ENCODE results near the gene KCNQ5. TPM values are rescaled to one million over a fixed set of nuclear protein-coding genes. Genes with fewer than 3 reads are reported as not detected.

Gene KCNQ5
- total and polyA plus RNA-seq, 2 donors = 1.8 to 3.0 TPM

- Histone ChIP-seq H3K27ac (ENCODE audit: low read depth) (no peak overlapping the region), H3K4me3 (ENCODE audit: low read depth, low read length) (no peak overlapping the region), H3K36me3 (ENCODE audit: insufficient read depth) (no peaks in the 10 kb centered on the region), H3K4me1 (ENCODE audit: insufficient read depth) (no peaks in the 10 kb centered on the region)
- DNase-seq (ENCODE audit: extremely low spot score) = no peak
Observed at GRCh38 chr6:72849346-72849745, 227.5 kb downstream of the KCNQ5 start.

DNA sequence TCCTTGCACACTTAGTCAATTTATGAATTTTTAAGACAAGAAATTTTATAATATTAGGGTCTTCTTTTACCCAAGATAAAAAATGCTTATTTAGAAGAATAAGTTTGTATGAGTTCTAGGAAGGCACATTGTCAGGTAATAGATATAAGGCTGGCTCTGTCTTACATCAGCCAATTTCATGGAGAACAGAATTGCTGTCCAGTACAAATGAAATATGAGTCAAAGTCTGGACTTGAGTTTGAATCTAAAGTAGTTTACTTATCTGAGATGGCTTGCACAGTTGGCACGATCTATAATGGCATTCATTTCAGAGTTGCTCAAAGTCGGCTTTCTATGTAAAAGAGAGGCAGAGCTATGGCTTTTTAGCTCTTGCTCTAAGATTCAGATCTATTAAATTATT, 228.2 kb downstream of the KCNQ5 start:
- H3K4me3 ChIP-seq (ENCODE audit: low read depth, low read length) = no peak overlapping the region
- no peak overlapping the region for H3K27ac ChIP-seq (ENCODE audit: low read depth)
- no peak for DNase-seq (ENCODE audit: extremely low spot score)
- no peaks in the 10 kb centered on the region for H3K4me1 ChIP-seq (ENCODE audit: insufficient read depth)
- WGBS = 85% methylated on average over 2 of the region's 2 CpGs
- no peaks in the 10 kb centered on the region for H3K36me3 ChIP-seq (ENCODE audit: insufficient read depth)

GRCh38 chr6:72850469-72850868, 228.6 kb downstream of the KCNQ5 start:
- H3K4me1 ChIP-seq (ENCODE audit: insufficient read depth) = no peaks in the 10 kb centered on the region
- no peak overlapping the region for H3K27ac ChIP-seq (ENCODE audit: low read depth)
- 70% methylated on average over 1 of the region's 1 CpG for WGBS
- H3K4me3 ChIP-seq (ENCODE audit: low read depth, low read length) = no peak overlapping the region
- no peak for DNase-seq (ENCODE audit: extremely low spot score)
- no peaks in the 10 kb centered on the region for H3K36me3 ChIP-seq (ENCODE audit: insufficient read depth)

DNA sequence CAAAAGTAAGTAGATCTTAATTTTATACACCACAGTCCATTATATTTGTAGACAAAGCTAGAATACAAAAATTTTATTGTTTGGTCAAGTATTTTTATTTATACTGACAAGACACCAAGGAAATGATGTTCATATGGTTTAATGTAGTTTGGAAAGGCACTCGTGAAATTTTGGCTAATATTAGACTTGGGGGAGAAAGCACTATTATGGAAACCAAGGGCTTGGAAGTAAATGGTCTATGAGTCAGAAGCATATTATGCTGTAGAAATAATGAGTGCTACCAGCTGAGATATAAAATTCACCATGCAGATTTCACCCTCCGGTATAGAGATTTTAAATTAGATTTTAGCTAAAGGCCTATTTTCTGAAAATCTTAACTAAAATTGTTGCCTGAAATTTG, 233.6 kb downstream of the KCNQ5 start:
- 76% methylated on average over 2 of the region's 2 CpGs for WGBS
- no peak for DNase-seq (ENCODE audit: extremely low spot score)
- Histone ChIP-seq H3K4me1 (ENCODE audit: insufficient read depth) (no peaks in the 10 kb centered on the region), H3K4me3 (ENCODE audit: low read depth, low read length) (no peak overlapping the region), H3K36me3 (ENCODE audit: insufficient read depth) (no peaks in the 10 kb centered on the region), H3K27ac (ENCODE audit: low read depth) (no peak overlapping the region)

GRCh38 chr6:72856801-72857200, 234.9 kb downstream of the KCNQ5 start:
- Histone ChIP-seq H3K4me1 (ENCODE audit: insufficient read depth) (no peaks in the 10 kb centered on the region), H3K36me3 (ENCODE audit: insufficient read depth) (no peaks in the 10 kb centered on the region), H3K27ac (ENCODE audit: low read depth) (no peak overlapping the region), H3K4me3 (ENCODE audit: low read depth, low read length) (no peak overlapping the region)
- 94% methylated on average over 3 of the region's 3 CpGs for WGBS
- no peak for DNase-seq (ENCODE audit: extremely low spot score)

- no peaks in the 10 kb centered on the region for H3K36me3 ChIP-seq (ENCODE audit: insufficient read depth)
- no peaks in the 10 kb centered on the region for H3K4me1 ChIP-seq (ENCODE audit: insufficient read depth)
- H3K4me3 ChIP-seq (ENCODE audit: low read depth, low read length) = no peak overlapping the region
- no peak for DNase-seq (ENCODE audit: extremely low spot score)
- 83% methylated on average over 4 of the region's 4 CpGs for WGBS
- H3K27ac ChIP-seq (ENCODE audit: low read depth) = no peak overlapping the region
Observed at GRCh38 chr6:72857791-72858585, 236.1 kb downstream of the KCNQ5 start.

DNA sequence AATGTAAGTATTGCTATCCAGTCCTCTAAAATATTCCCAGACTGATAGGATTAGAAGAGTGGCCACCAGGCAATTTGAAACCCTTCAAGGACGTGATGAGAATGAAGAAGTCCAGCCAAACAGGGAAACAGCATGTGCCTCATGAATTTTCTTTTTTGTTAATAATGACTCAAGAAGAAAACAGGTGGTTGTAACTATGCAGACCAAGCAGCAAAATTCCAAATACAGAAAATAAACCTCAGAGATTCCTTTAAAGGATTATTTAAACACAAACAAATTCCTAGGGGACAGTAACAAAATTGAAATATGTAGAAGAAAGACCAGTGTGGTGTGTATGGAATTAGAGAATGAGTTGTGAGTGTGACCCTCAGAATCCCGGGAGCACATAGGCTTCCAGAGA, 239.2 kb downstream of the KCNQ5 start:
- no peak for DNase-seq (ENCODE audit: extremely low spot score)
- Histone ChIP-seq H3K36me3 (ENCODE audit: insufficient read depth) (no peaks in the 10 kb centered on the region), H3K4me3 (ENCODE audit: low read depth, low read length) (no peak overlapping the region), H3K4me1 (ENCODE audit: insufficient read depth) (no peaks in the 10 kb centered on the region), H3K27ac (ENCODE audit: low read depth) (no peak overlapping the region)
- 48% methylated on average over 2 of the region's 2 CpGs for WGBS

- no peaks in the 10 kb centered on the region for H3K4me1 ChIP-seq (ENCODE audit: insufficient read depth)
- no peak for DNase-seq (ENCODE audit: extremely low spot score)
- 30% methylated on average over 2 of the region's 2 CpGs for WGBS
- no peak overlapping the region for H3K4me3 ChIP-seq (ENCODE audit: low read depth, low read length)
- no peaks in the 10 kb centered on the region for H3K36me3 ChIP-seq (ENCODE audit: insufficient read depth)
- H3K27ac ChIP-seq (ENCODE audit: low read depth) = no peak overlapping the region
Observed at GRCh38 chr6:72861935-72862432, 240.1 kb downstream of the KCNQ5 start.

DNA sequence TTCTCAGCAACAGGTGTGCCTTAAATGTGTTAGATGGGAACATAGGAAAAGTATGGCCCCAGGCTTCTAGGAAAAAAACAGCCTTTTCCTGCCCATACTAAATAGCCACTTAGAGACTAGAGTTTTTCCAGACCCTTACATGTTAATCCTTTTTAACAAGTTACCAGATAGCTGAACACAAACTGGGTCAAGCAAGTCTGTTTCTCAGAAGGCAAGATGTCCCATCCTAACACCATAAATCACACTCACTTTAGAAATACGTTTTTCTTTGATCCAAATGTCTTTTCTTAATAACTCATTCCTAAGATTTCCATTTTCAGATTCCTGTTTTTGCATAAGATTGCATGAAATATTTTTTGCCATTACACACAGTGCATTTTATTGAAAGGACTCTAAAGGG, 241.3 kb downstream of the KCNQ5 start:
- no peaks in the 10 kb centered on the region for H3K36me3 ChIP-seq (ENCODE audit: insufficient read depth)
- DNase-seq (ENCODE audit: extremely low spot score) = no peak
- H3K4me1 ChIP-seq (ENCODE audit: insufficient read depth) = no peaks in the 10 kb centered on the region
- H3K27ac ChIP-seq (ENCODE audit: low read depth) = no peak overlapping the region
- no peak overlapping the region for H3K4me3 ChIP-seq (ENCODE audit: low read depth, low read length)
- 23% methylated on average over 1 of the region's 1 CpG for WGBS

DNA sequence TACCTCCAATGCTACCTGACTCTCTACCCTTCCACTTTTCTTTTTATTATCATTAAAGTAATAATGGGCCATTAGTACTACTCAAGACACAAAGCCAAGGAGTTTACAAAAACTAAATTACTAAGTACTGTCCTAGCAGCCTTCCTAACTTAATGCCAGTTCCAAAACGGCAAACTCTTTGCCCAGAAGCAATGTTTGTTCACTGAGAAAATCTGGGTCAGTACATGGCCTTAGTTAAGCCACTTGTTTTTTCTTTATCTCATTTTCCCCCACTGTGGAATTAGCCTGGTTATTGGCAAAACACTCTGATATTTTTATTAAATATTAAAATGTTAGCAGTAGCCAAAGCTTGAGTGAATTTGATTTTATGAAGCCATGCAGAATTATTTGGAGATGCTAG, 242.4 kb downstream of the KCNQ5 start:
- Histone ChIP-seq H3K4me1 (ENCODE audit: insufficient read depth) (no peaks in the 10 kb centered on the region), H3K27ac (ENCODE audit: low read depth) (no peak overlapping the region), H3K4me3 (ENCODE audit: low read depth, low read length) (no peak overlapping the region), H3K36me3 (ENCODE audit: insufficient read depth) (no peaks in the 10 kb centered on the region)
- DNase-seq (ENCODE audit: extremely low spot score) = no peak
- WGBS = 26% methylated on average over 1 of the region's 1 CpG

DNA sequence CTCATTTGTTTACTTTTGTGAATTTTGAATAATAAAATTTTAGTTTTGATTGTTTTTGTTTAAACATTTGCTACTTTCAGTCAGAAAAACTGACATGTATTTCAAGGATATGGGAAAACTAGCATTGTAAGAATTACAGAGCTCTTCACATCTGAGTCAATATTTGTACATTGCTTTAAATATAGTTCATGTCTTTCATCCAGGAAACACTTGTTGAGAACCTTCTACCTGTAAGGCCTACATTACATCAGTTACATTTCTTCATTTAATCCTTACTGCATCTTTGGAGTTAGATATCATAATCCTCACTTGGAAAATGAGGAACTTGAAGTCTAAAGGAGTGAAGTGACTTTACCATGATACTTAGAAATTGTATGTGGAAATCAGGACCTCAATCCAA, 242.9 kb downstream of the KCNQ5 start:
- Histone ChIP-seq H3K4me1 (ENCODE audit: insufficient read depth) (no peaks in the 10 kb centered on the region), H3K4me3 (ENCODE audit: low read depth, low read length) (no peak overlapping the region), H3K36me3 (ENCODE audit: insufficient read depth) (no peaks in the 10 kb centered on the region), H3K27ac (ENCODE audit: low read depth) (no peak overlapping the region)
- no peak for DNase-seq (ENCODE audit: extremely low spot score)

DNA sequence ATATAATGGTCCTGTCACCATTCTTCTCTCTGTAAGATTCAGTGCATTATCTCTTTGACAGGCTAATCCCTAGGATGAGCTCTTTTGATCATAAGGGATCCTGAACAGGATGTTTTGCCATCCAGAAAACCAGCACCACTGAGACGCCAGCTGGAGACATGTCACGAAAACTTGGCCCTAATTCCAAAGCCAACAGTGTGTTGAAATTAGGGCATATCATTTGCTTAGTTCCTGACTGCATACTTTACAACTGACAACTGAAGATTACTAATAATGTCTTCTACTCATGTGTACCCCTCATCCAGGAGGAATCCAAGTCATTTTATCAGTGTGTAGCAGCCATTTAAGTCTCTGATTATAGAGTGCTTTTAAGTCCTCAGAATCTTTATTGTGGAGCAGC, 243.6 kb downstream of the KCNQ5 start:
- Histone ChIP-seq H3K36me3 (ENCODE audit: insufficient read depth) (no peaks in the 10 kb centered on the region), H3K4me1 (ENCODE audit: insufficient read depth) (no peaks in the 10 kb centered on the region), H3K27ac (ENCODE audit: low read depth) (no peak overlapping the region), H3K4me3 (ENCODE audit: low read depth, low read length) (no peak overlapping the region)
- 72% methylated on average over 2 of the region's 2 CpGs for WGBS
- DNase-seq (ENCODE audit: extremely low spot score) = no peak

DNA sequence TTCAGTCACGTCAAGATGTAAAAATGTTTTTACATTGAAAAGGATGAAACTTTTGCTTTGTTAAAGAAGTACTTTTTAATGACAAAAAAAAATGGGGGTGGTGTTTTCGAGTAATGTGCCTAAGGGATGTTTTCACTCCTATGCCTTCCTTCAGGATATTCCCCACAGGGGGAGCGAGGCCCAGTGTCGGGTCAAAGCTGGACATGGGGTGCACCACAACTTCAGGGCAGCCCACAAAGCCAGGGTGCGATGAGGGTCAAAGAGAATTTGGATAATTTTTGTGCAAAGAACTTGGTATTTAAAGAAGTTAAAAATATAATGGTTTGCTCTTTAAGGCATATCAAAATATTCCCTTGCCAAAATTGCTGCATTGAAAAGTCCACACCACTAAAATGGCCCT, 247.8 kb downstream of the KCNQ5 start:
- no peak for DNase-seq (ENCODE audit: extremely low spot score)

GRCh38 chr6:72873433-72873832, 251.6 kb downstream of the KCNQ5 start:
- H3K27ac ChIP-seq (ENCODE audit: low read depth) = no peak overlapping the region
- no peak for DNase-seq (ENCODE audit: extremely low spot score)
- 56% methylated on average over 1 of the region's 1 CpG for WGBS
- H3K4me3 ChIP-seq (ENCODE audit: low read depth, low read length) = no peak overlapping the region
- no peaks in the 10 kb centered on the region for H3K4me1 ChIP-seq (ENCODE audit: insufficient read depth)
- H3K36me3 ChIP-seq (ENCODE audit: insufficient read depth) = no peaks in the 10 kb centered on the region

More for the DNA sequence above, 247.8 kb downstream of the KCNQ5 start:
- Histone ChIP-seq H3K4me1 (ENCODE audit: insufficient read depth) (no peaks in the 10 kb centered on the region), H3K27ac (ENCODE audit: low read depth) (no peak overlapping the region), H3K4me3 (ENCODE audit: low read depth, low read length) (no peak overlapping the region), H3K36me3 (ENCODE audit: insufficient read depth) (no peaks in the 10 kb centered on the region)
- WGBS = 94% methylated on average over 5 of the region's 5 CpGs

DNA sequence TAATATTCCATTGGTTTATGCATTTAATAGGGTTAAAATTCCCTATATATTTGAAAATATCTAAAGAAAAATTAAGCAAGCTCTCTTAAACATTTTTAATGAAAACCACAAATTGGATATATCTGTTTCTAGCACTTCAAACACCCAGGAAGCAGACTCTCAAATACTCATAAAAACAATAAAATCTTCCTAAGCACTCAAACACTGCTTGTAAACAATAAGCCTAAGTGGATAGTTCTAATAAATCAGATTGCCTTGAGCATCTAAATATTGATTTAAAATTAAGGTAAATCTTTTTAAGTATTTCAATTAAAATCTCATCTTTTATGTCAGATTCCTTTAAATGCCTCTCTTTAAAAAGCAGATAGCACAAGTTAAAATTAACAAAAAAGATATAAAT, 254.4 kb downstream of the KCNQ5 start:
- no peak for DNase-seq (ENCODE audit: extremely low spot score)
- Histone ChIP-seq H3K4me3 (ENCODE audit: low read depth, low read length) (no peak overlapping the region), H3K27ac (ENCODE audit: low read depth) (no peak overlapping the region), H3K36me3 (ENCODE audit: insufficient read depth) (no peaks in the 10 kb centered on the region), H3K4me1 (ENCODE audit: insufficient read depth) (no peaks in the 10 kb centered on the region)

All from urinary bladder (tissue), 4 donors.